Peyer's patch (tissue), 4 donors: ENCODE data around the gene ANKS3. TPM values are rescaled to one million over a fixed set of nuclear protein-coding genes. Genes with fewer than 3 reads are reported as not detected.

Experiments
- DNase-seq, 3 donors: peaks; one replicate each; pipeline ENCODE4 v3.0.0-alpha.2; 2017 to 2019
- H3K27ac ChIP-seq, 4 donors: fragments of 200-600 bp; sonication (generic); one replicate each; pipeline ENCODE4 v1.5.1; 2016 to 2019
- H3K27me3 ChIP-seq, 2 donors: fragments of 200-600 bp; sonication (generic); one replicate each; pipeline ENCODE4 v1.5.1; 2019
- H3K36me3 ChIP-seq, 3 donors: fragments of 200-600 bp; sonication (generic); one replicate each; pipeline ENCODE4 v1.5.1; 2016 to 2019
- H3K4me1 ChIP-seq, 4 donors: fragments of 200-600 bp; sonication (generic); one replicate each; pipeline ENCODE4 v1.5.1; 2016 to 2019
- H3K4me3 ChIP-seq, 4 donors: fragments of 200-600 bp; sonication (generic); 1 replicate in 3 of 4; 2 replicates in 1 of 4; pipeline ENCODE4 v1.5.1; 2016 to 2019; ENCODE audit warnings: mild to moderate bottlenecking in 1 of 4
- H3K9me3 ChIP-seq, 4 donors: fragments of 200-600 bp; sonication (generic); one replicate each; pipeline ENCODE4 v1.5.1; 2016 to 2019; ENCODE audit warnings: mild to moderate bottlenecking in 1 of 4
- CTCF ChIP-seq, 6 experiments: fragments of 450-650 bp in 4 of 6; fragments of 200-600 bp in 2 of 6; sonication (generic) in 1 of 6; IDR thresholded peaks; one replicate each; pipeline ENCODE4 v1.5.1; 2017 to 2019; ENCODE audit warnings: antibody characterized with exemption in 6 of 6, mild to moderate bottlenecking in 3 of 6, moderate library complexity in 1 of 6
- POLR2A ChIP-seq, 2 donors: fragments of 450-650 bp; IDR thresholded peaks; one replicate each; pipeline ENCODE4 v1.5.1; 2017; ENCODE audit warnings: antibody characterized with exemption in 2 of 2, mild to moderate bottlenecking in 2 of 2, moderate library complexity in 2 of 2
- total RNA-seq, 4 donors: library from RNA; depleted of rRNA; stranded (reverse); fragments of >200 nt; gene quantifications; one replicate each; pipeline ENCODE4 v1.1.0, GENCODE V29; 2016

The ANKS3 gene
- total RNA-seq, 4 donors from 2014 or later: 20.8 to 42.9 (median 36.6) TPM

GRCh38 chr16:4694642-4695451 is 39.2 kb downstream of the ANKS3 start:
- Histone ChIP-seq H3K27me3 (no peaks in the 10 kb centered on the region), H3K36me3 (peaks cover 0 to 51% (median 0%) of the 10 kb centered on the region in 3 donors), H3K4me1 (peaks cover 5 to 25% (median 18%) of the 10 kb centered on the region in 4 donors), H3K9me3 (no peaks in the 10 kb centered on the region), H3K4me3 (peak overlapping the region; percentile 98 to 100 (median 99)), H3K27ac (peak overlapping the region; percentile 94 to 99 (median 96))
- DNase-seq: peak in 2 of 3 donors; percentile 50 to 53
- TF ChIP-seq CTCF (IDR thresholded peaks at IDR 0.05): no peak
- TF ChIP-seq POLR2A (IDR thresholded peaks at IDR 0.05): no peak

GRCh38 chr16:4693956-4694641 is 40.0 kb downstream of the ANKS3 start:
- TF ChIP-seq CTCF (IDR thresholded peaks at IDR 0.05) (no peak), POLR2A (IDR thresholded peaks at IDR 0.05) (no peak)
- H3K36me3 ChIP-seq: peaks cover 0 to 54% (median 0%) of the 10 kb centered on the region in 3 donors
- peak; percentile 38 to 75 (median 73) for DNase-seq

GRCh38 chr16:4693296-4693955 is 40.6 kb downstream of the ANKS3 start, which contains the start of gene NUDT16L1:
NUDT16L1 (plus strand) TSS chr16:4693562; CDS start chr16:4693727, 165 bp downstream.
- TF ChIP-seq CTCF (IDR thresholded peaks at IDR 0.05) (peak; percentile 16 to 50 (median 36)), POLR2A (IDR thresholded peaks at IDR 0.05) (peak; percentile 76 to 85)
- peak; percentile 94 to 98 (median 98) for DNase-seq
- no peaks in the 10 kb centered on the region for H3K9me3 ChIP-seq
- peak within 1 kb of the TSS; percentile 98 to 100 (median 99) for H3K4me3 ChIP-seq
- H3K27me3 ChIP-seq: no peaks in the 10 kb centered on the region
- H3K4me1 ChIP-seq: peaks cover 5 to 25% (median 18%) of the 10 kb centered on the region in 4 donors
- H3K36me3 ChIP-seq: peaks cover 0 to 54% (median 0%) of the 10 kb centered on the region in 3 donors
- H3K27ac ChIP-seq: peak within 1 kb of the TSS; percentile 94 to 99 (median 96)

More at GRCh38 chr16:4693956-4694641, 40.0 kb downstream of the ANKS3 start:
- Histone ChIP-seq H3K9me3 (no peaks in the 10 kb centered on the region), H3K4me1 (peaks cover 5 to 25% (median 18%) of the 10 kb centered on the region in 4 donors), H3K27ac (peak overlapping the region; percentile 94 to 99 (median 96)), H3K4me3 (peak overlapping the region; percentile 98 to 100 (median 99)), H3K27me3 (no peaks in the 10 kb centered on the region)

GRCh38 chr16:4692460-4693295 is 41.4 kb downstream of the ANKS3 start:
- Histone ChIP-seq H3K9me3 (no peaks in the 10 kb centered on the region), H3K27ac (peak overlapping the region; percentile 73 to 99 (median 95)), H3K4me1 (peaks cover 5 to 25% (median 18%) of the 10 kb centered on the region in 4 donors), H3K36me3 (peaks cover 0 to 54% (median 0%) of the 10 kb centered on the region in 3 donors), H3K27me3 (no peaks in the 10 kb centered on the region), H3K4me3 (peak overlapping the region; percentile 98 to 100 (median 99))
- TF ChIP-seq POLR2A (IDR thresholded peaks at IDR 0.05) (no peak), CTCF (IDR thresholded peaks at IDR 0.05) (no peak)
- no peak for DNase-seq
